GM12865 (cell line): ENCODE results near the gene TMEM267.
A peak's percentile ranks its signal among the peaks of the same experiment; 100 is the strongest.

ENCODE experiments used
- DNase-seq: peaks from one replicate; pipeline ENCODE4 v3.0.0; 2010; ENCODE audit warnings: low read depth
- H3K4me3 ChIP-seq: 2 replicates; pipeline ENCODE4 v1.5.1; 2011; ENCODE audit warnings: mild to moderate bottlenecking, low read depth, low read length, control low read depth
- TF ChIP-seq, protein P1 (sequence below): IDR thresholded peaks from 2 replicates; pipeline ENCODE4 v1.5.1; 2011; ENCODE audit warnings: low read length, control low read depth, low read depth, inconsistent platforms; ENCODE audit not compliant: insufficient read depth; ENCODE audit errors: missing control alignments

TMEM267 gene

DNA sequence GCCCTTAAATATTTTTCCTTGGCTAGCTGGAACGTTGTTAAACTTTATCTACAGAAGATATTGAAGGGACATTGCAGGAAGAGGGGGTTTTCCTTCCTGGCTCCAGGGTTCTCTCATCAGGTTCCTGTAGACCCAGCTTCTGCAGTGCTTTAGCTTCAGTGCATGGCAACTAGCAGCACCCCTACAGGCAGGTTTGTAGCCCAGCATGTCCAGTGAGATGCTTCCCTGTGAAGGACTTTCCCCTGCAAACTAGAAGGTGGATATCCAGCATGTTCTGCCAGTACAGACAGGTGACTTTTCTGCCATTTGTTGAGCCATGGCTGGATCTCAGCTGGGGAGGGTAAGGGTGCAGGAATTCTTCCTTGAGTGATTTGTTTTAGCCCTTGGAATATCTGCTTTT, 81.8 kb downstream of the TMEM267 start:
- H3K4me3 ChIP-seq: no peak overlapping the region
- TF ChIP-seq, protein P1, sequence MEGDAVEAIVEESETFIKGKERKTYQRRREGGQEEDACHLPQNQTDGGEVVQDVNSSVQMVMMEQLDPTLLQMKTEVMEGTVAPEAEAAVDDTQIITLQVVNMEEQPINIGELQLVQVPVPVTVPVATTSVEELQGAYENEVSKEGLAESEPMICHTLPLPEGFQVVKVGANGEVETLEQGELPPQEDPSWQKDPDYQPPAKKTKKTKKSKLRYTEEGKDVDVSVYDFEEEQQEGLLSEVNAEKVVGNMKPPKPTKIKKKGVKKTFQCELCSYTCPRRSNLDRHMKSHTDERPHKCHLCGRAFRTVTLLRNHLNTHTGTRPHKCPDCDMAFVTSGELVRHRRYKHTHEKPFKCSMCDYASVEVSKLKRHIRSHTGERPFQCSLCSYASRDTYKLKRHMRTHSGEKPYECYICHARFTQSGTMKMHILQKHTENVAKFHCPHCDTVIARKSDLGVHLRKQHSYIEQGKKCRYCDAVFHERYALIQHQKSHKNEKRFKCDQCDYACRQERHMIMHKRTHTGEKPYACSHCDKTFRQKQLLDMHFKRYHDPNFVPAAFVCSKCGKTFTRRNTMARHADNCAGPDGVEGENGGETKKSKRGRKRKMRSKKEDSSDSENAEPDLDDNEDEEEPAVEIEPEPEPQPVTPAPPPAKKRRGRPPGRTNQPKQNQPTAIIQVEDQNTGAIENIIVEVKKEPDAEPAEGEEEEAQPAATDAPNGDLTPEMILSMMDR: peak; percentile 9
- DNase-seq: peak; percentile 15

DNA sequence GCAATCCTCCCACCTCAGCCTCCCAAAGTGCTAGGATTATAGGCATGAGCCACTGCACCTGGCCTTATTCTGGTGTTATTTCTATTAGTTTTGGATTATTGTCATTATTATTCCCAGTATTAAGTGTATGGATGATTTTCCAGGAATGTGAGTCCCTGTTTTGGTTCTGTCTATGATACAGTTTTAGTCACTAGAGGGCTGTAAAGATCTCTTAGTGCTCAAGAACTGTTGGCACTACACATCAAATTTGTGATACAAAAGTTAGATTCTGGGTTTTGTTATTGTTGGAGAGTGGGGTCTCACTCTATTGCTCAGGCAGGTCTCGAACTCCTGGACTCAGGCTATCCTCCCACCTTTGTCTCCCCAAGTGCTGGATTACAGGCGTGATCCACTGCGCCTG, 83.6 kb downstream of the TMEM267 start:
- H3K4me3 ChIP-seq: no peak overlapping the region
- DNase-seq: no peak
- TF ChIP-seq, protein P1: no peak

DNA sequence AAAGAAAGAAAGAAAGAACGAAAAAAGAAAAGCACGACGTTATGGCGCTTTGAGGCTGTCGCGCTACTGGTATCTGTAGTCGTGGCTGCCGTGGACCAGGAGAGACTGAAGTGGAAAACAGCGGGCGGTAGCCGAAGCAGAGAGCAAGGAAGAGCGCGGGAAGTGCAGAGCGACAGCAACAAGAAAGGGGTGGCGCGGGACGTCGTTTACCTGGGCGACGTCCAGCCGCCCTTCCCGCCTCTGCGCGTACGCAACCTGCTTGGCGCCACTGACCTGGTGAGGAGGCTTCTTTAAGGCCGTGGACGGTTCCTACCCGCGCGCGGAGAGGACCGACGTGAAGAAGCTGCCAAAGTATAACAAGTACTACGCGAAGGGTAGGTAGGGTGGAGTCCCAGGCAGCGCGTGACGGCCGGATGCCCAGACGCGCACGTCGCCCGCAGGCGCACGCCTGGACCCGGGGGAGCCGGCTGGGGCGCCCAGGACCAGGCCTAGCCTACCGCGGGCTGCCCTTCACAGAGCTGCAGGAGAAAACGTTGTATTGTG, 86.8 kb downstream of the TMEM267 start:
- peak overlapping the region; percentile 81 for H3K4me3 ChIP-seq
- TF ChIP-seq, protein P1: no peak

More for the DNA sequence above, 86.8 kb downstream of the TMEM267 start:
- DNase-seq: peak; percentile 84
